H1 (cell line): ENCODE measurements around the gene EPB41L2. TPM values are rescaled to one million over a fixed set of nuclear protein-coding genes. Genes with fewer than 3 reads are reported as not detected.

Source experiments
- CTCF ChIA-PET: fragments of 300-600 bp; sonication (Branson Sonifier 250); formaldehyde crosslinking; loops from one replicate; lab custom pipeline; 2021; ENCODE audit not compliant: partially characterized antibody; lab: Charles Lee
- POLR2A ChIA-PET: fragments of 300-600 bp; sonication (Branson Sonifier 250); formaldehyde crosslinking; loops from one replicate; lab custom pipeline; 2021; ENCODE audit warnings: inconsistent platforms; ENCODE audit not compliant: partially characterized antibody; lab: Charles Lee
- DNase-seq, 2 experiments: peaks; one replicate each; pipeline versions ENCODE4 v3.0.0 to v3.0.0-alpha.2; 2010 to 2022; ENCODE audit warnings: low spot score in 2 of 2, low read depth in 1 of 2, mixed read lengths in 1 of 2
- FAIRE-seq: peaks from 2 replicates; lab custom pipeline; 2011; peaks lifted over from hg19 to GRCh38; lab: Jason Lieb, UNC
- H2AFZ ChIP-seq: 2 replicates; pipeline ENCODE4 v1.8.1; 2012; ENCODE audit warnings: low read length, inconsistent platforms
- H2AK5ac ChIP-seq: 2 replicates; pipeline ENCODE4 v1.6.1; 2013; ENCODE audit warnings: low read depth, low read length
- H2BK120ac ChIP-seq: replicated peaks from 2 replicates; pipeline ENCODE3; 2013; ENCODE audit warnings: low read depth, low read length, inconsistent platforms
- H2BK12ac ChIP-seq: 2 replicates; pipeline ENCODE4 v1.6.1; 2013; ENCODE audit warnings: low read depth, low read length
- H2BK15ac ChIP-seq: 2 replicates; pipeline ENCODE4 v1.6.1; 2013; ENCODE audit warnings: low read length
- H2BK20ac ChIP-seq: 2 replicates; pipeline ENCODE4 v1.6.1; 2013; ENCODE audit warnings: low read length
- H2BK5ac ChIP-seq: 2 replicates; pipeline ENCODE4 v1.6.1; 2013; ENCODE audit warnings: low read depth, low read length
- H3K14ac ChIP-seq: 2 replicates; pipeline ENCODE4 v1.6.1; 2013; ENCODE audit warnings: inconsistent platforms; ENCODE audit not compliant: insufficient read length
- H3K18ac ChIP-seq: 2 replicates; pipeline ENCODE4 v1.6.1; 2013; ENCODE audit warnings: low read length; ENCODE audit errors: extremely low read depth
- H3K23ac ChIP-seq: 2 replicates; pipeline ENCODE4 v1.6.1; 2013; ENCODE audit warnings: inconsistent platforms; ENCODE audit not compliant: insufficient read length
- H3K23me2 ChIP-seq: 2 replicates; pipeline ENCODE4 v1.6.1; 2013; ENCODE audit warnings: low read depth, low read length
- H3K27ac ChIP-seq: 2 replicates; pipeline ENCODE4 v1.6.1; 2011; ENCODE audit warnings: low read depth, low read length, inconsistent platforms
- H3K27me3 ChIP-seq, 4 experiments: replicated peaks in 1 of 4; 1 replicate in 1 of 4; 2 replicates in 3 of 4; pipeline versions ENCODE4 v1.6.1 to v1.8.1; 2011 to 2013; ENCODE audit warnings: low read length in 3 of 4, mild to moderate bottlenecking in 3 of 4, inconsistent platforms in 2 of 4, mixed read lengths in 2 of 4, moderate library complexity in 1 of 4; ENCODE audit not compliant: control insufficient read depth in 3 of 4, insufficient read depth in 3 of 4; ENCODE audit errors: extremely low read depth in 1 of 4
- H3K36me3 ChIP-seq, 4 experiments: 2 replicates each; pipeline versions ENCODE4 v1.6.1 to v1.8.1; 2011 to 2013; ENCODE audit warnings: mild to moderate bottlenecking in 4 of 4, low read length in 3 of 4, moderate library complexity in 2 of 4, control low read depth in 1 of 4, inconsistent platforms in 1 of 4; ENCODE audit not compliant: insufficient read depth in 4 of 4, control insufficient read depth in 2 of 4
- H3K4ac ChIP-seq: replicated peaks from 2 replicates; pipeline ENCODE3; 2013; ENCODE audit warnings: low read length, low read depth, mixed read lengths, inconsistent platforms; ENCODE audit not compliant: insufficient read length
- H3K4me1 ChIP-seq, 4 experiments: replicated peaks in 1 of 4; 1 replicate in 1 of 4; 2 replicates in 3 of 4; pipeline versions ENCODE4 v1.6.1 to v1.8.1; 2011 to 2013; ENCODE audit warnings: low read length in 3 of 4, inconsistent platforms in 2 of 4, mixed read lengths in 1 of 4; ENCODE audit not compliant: insufficient read depth in 4 of 4, control insufficient read depth in 3 of 4
- H3K4me2 ChIP-seq, 2 experiments: 2 replicates each; pipeline versions ENCODE4 v1.6.1 to v1.8.1; 2011 to 2013; ENCODE audit warnings: low read depth in 2 of 2, low read length in 2 of 2, control low read depth in 1 of 2, inconsistent platforms in 1 of 2, mild to moderate bottlenecking in 1 of 2; ENCODE audit not compliant: insufficient read depth in 1 of 2
- H3K4me3 ChIP-seq, 4 experiments: fragments of 200-600, 300-600 bp in 1 of 4; sonication (generic), shearing (Covaris generic), sonication (Bioruptor Twin) in 1 of 4; 2 replicates each; pipeline versions ENCODE4 v1.5.1 to v1.8.1; 2011 to 2016; ENCODE audit warnings: low read length in 4 of 4, low read depth in 3 of 4, control low read depth in 2 of 4, inconsistent platforms in 2 of 4, mild to moderate bottlenecking in 2 of 4, mixed read lengths in 1 of 4, moderate library complexity in 1 of 4; ENCODE audit not compliant: insufficient read depth in 2 of 4; ENCODE audit errors: extremely low read depth in 1 of 4
- H3K56ac ChIP-seq: replicated peaks from 2 replicates; pipeline ENCODE3; 2013; ENCODE audit warnings: low read depth, mild to moderate bottlenecking, mixed read lengths, low read length, inconsistent platforms; ENCODE audit not compliant: insufficient read length
- H3K79me1 ChIP-seq: 2 replicates; pipeline ENCODE4 v1.6.1; 2013; ENCODE audit warnings: low read depth, low read length, control low read depth
- H3K79me2 ChIP-seq, 2 experiments: 2 replicates each; pipeline versions ENCODE4 v1.6.1 to v1.8.1; 2012 to 2013; ENCODE audit warnings: low read length in 2 of 2, mild to moderate bottlenecking in 2 of 2, inconsistent platforms in 1 of 2; ENCODE audit not compliant: insufficient read depth in 2 of 2, control insufficient read depth in 1 of 2
- H3K9ac ChIP-seq, 4 experiments: replicated peaks in 1 of 4; 1 replicate in 1 of 4; 2 replicates in 3 of 4; pipeline versions ENCODE4 v1.6.1 to v1.8.1; 2011 to 2013; ENCODE audit warnings: low read depth in 3 of 4, low read length in 3 of 4, control low read depth in 2 of 4, mild to moderate bottlenecking in 2 of 4, moderate library complexity in 2 of 4, inconsistent platforms in 1 of 4; ENCODE audit errors: extremely low read depth in 1 of 4
- H3K9me3 ChIP-seq, 2 experiments: 2 replicates each; pipeline versions ENCODE4 v1.6.1 to v1.8.1; 2012 to 2013; ENCODE audit warnings: mild to moderate bottlenecking in 2 of 2, moderate library complexity in 2 of 2, control low read depth in 1 of 2, inconsistent platforms in 1 of 2, low read depth in 1 of 2, low read length in 1 of 2, mixed read lengths in 1 of 2; ENCODE audit not compliant: insufficient read depth in 2 of 2
- H4K20me1 ChIP-seq, 2 experiments: replicated peaks in 1 of 2; 2 replicates each; pipeline versions ENCODE3 to v1.8.1; 2011 to 2013; ENCODE audit warnings: inconsistent platforms in 2 of 2, low read length in 2 of 2, mild to moderate bottlenecking in 1 of 2; ENCODE audit not compliant: insufficient read depth in 2 of 2, control insufficient read depth in 1 of 2
- H4K5ac ChIP-seq: 2 replicates; pipeline ENCODE4 v1.6.1; 2013; ENCODE audit warnings: low read length, low read depth, mixed read lengths, inconsistent platforms; ENCODE audit not compliant: insufficient read length
- H4K8ac ChIP-seq: 2 replicates; pipeline ENCODE4 v1.8.0; 2013; ENCODE audit warnings: mild to moderate bottlenecking, moderate library complexity, low read length, inconsistent platforms; ENCODE audit not compliant: insufficient read depth; ENCODE audit errors: extremely low read depth
- H4K91ac ChIP-seq: replicated peaks from 2 replicates; pipeline ENCODE3; 2013; ENCODE audit warnings: low read length, mixed read lengths, inconsistent platforms; ENCODE audit not compliant: insufficient read length
- E2F6 ChIP-seq: IDR thresholded peaks from 2 replicates; pipeline ENCODE4 v1.6.1; 2012; ENCODE audit warnings: inconsistent platforms
- GABPA ChIP-seq: IDR thresholded peaks from 2 replicates; pipeline ENCODE4 v1.6.1; 2011; ENCODE audit warnings: mild to moderate bottlenecking, low read length, moderate library complexity, borderline replicate concordance; ENCODE audit not compliant: insufficient read depth
- JUND ChIP-seq: IDR thresholded peaks from 2 replicates; pipeline ENCODE4 v1.6.1; 2011; ENCODE audit warnings: mild to moderate bottlenecking, improper control_type of control experiment, low read length
- MAFK ChIP-seq: IDR thresholded peaks from 2 replicates; pipeline ENCODE4 v1.6.1; 2012; ENCODE audit warnings: low read depth, mild to moderate bottlenecking, improper control_type of control experiment, low read length
- RFX5 ChIP-seq: IDR thresholded peaks from 2 replicates; pipeline ENCODE4 v1.6.1; 2011; ENCODE audit warnings: low read depth, low read length, improper control_type of control experiment, borderline replicate concordance
- YY1 ChIP-seq: IDR thresholded peaks from 2 replicates; pipeline ENCODE4 v1.6.1; 2011; ENCODE audit warnings: low read depth, mild to moderate bottlenecking, low read length
- polyA plus RNA-seq, 7 experiments: library from polyadenylated mRNA; depleted of rRNA in 3 of 7; stranded (reverse) in 5 of 7; unstranded in 2 of 7; fragments of >200 nt in 5 of 7; fragments of 200-250 nt in 2 of 7; gene quantifications; 1 replicate in 5 of 7; 2 replicates in 1 of 7; 4 replicates in 1 of 7; pipeline versions ENCODE4 v1.2.1 to v1.2.3, GENCODE V29; 2011 to 2013; ENCODE audit warnings: missing spikeins in 2 of 7, mixed read lengths in 2 of 7
- total RNA-seq: library from RNA; stranded (reverse); fragmentation: NEBNext Ultra II Directional; extraction: Animal tissue kit (Norgen Biotek cat#: 25700); gene quantifications from 2 replicates; pipeline ENCODE4 v1.2.1, GENCODE V29; 2021

EPB41L2 gene
- total and polyA plus RNA-seq, 2 of the 8 experiments (the other 6 are each of a cell fraction or from before 2014, with no cell fraction given) = 22.5 to 123 TPM

DNA sequence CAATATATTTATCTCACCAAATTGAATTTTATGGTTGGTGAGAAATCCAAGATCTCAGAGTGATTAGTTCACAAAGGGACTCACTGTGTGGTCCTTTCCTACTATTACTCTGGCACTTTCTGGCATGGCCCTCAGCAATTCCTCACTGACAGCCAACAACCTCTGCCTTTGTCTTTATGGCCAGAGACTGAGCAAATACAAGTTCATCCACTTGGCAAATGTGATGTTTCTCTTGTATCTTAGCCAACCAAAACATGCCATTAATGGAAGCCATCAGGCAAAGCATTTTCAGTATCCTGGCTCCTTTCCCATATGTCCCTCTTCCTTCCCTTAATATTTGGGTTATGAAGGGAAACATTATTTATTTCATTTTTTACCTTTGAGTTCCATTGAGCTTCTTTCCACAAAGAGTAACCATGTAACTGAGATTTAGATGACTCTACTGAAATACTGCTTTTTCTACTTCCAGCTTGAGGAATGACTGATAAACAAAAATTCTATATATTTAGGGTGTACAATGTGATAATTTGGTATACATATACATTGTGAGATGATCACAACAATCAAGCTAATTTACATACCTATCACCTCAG lies 266.6 kb downstream of the EPB41L2 start:
- TF ChIP-seq JUND (no peak), RFX5 (no peak), MAFK (no peak), YY1 (no peak), E2F6 (no peak), GABPA (no peak)
- Histone ChIP-seq H3K36me3 (no peaks in the 10 kb centered on the region; a peak in 2 of 8 replicates), H2BK15ac (no peak overlapping the region), H3K18ac (no peak overlapping the region), H3K79me2 (no peaks in the 10 kb centered on the region), H4K5ac (no peak overlapping the region), H3K9ac (no peak overlapping the region), H3K27me3 (peaks cover 0 to 1% (median 0%) of the 10 kb centered on the region in 4 experiments; a peak in 1 of 7 replicates), H3K14ac (no peak overlapping the region), H3K23ac (no peak overlapping the region), H2BK120ac (no peak overlapping the region), H3K4me2 (no peak overlapping the region), H4K8ac (no peak overlapping the region), H2AFZ (no peak overlapping the region), H2BK5ac (no peak overlapping the region), H3K4ac (no peak overlapping the region), H2BK20ac (no peak overlapping the region), H3K27ac (no peak overlapping the region), H3K79me1 (no peaks in the 10 kb centered on the region), H3K23me2 (no peaks in the 10 kb centered on the region; the same call in 1 of the 2 replicates), H4K91ac (peak overlapping the region; percentile 66), H2BK12ac (no peak overlapping the region), H3K56ac (no peak overlapping the region), H3K9me3 (peaks cover 0 to 5% of the 10 kb centered on the region in 2 experiments; a peak in 3 of 4 replicates), H4K20me1 (no peaks in the 10 kb centered on the region), H2AK5ac (no peak overlapping the region), H3K4me3 (no peak overlapping the region), H3K4me1 (peaks cover 0 to 6% (median 3%) of the 10 kb centered on the region in 4 experiments; a peak in 2 of 7 replicates)
- ChIA-PET CTCF (interaction anchor here (0.5 kb wide), 1 partner anchor 894 kb away, joined by 3 read pairs; no protein-coding TSS in a partner anchor), POLR2A (no interaction called here)
- FAIRE-seq (no peak), DNase-seq (no peak)
